GM19025 (cell line): ENCODE data around the gene OR56A4.
"Not testable (repeated sequence)": the region's sequence is repeated elsewhere in the genome, so short reads cannot be mapped to it uniquely, and the experiment has no call there.

ENCODE experiments used
- ATAC-seq: cut with Tn5 transposase; IDR thresholded peaks from one replicate; pipeline ENCODE4 v1.9.1; 2021; ENCODE audit warnings: mild to moderate bottlenecking, low read depth, moderate library complexity; ENCODE audit not compliant: unreplicated experiment

OR56A4 gene

GRCh38 chr11:5966958-5967357, 39.8 kb downstream of the OR56A4 start:
- ATAC-seq, result no peak

- not testable (repeated sequence) for ATAC-seq
Measured at GRCh38 chr11:5960704-5961320, 45.9 kb downstream of the OR56A4 start.

GRCh38 chr11:5955586-5955985, 51.2 kb downstream of the OR56A4 start:
- no peak for ATAC-seq
